ENCODE data around the gene KIAA0232.

The KIAA0232 gene

GRCh38 chr4:6915041-6916005, 132.8 kb downstream of the KIAA0232 start:
- DNase-seq (ENCODE audit: low read depth in 2 of 2, low spot score in 1 of 2), result no peak

- DNase-seq (ENCODE audit: low read depth in 2 of 2, low spot score in 1 of 2), result no peak
Measured at GRCh38 chr4:6916069-6916586, 133.6 kb downstream of the KIAA0232 start.

GRCh38 chr4:6916587-6917460, 134.3 kb downstream of the KIAA0232 start:
- DNase-seq (ENCODE audit: low read depth in 2 of 2, low spot score in 1 of 2), result no peak

GRCh38 chr4:6917461-6918271, 135.1 kb downstream of the KIAA0232 start:
- no peak for DNase-seq (ENCODE audit: low read depth in 2 of 2, low spot score in 1 of 2)

GRCh38 chr4:6918338-6918737, 135.8 kb downstream of the KIAA0232 start:
- DNase-seq (ENCODE audit: low read depth in 2 of 2, low spot score in 1 of 2), result no peak

GRCh38 chr4:6920171-6920570, 137.6 kb downstream of the KIAA0232 start:
- no peak for DNase-seq (ENCODE audit: low read depth in 2 of 2, low spot score in 1 of 2)

- no peak for DNase-seq (ENCODE audit: low read depth in 2 of 2, low spot score in 1 of 2)
Measured at GRCh38 chr4:6923507-6923906, 141.0 kb downstream of the KIAA0232 start.

- no peak for DNase-seq (ENCODE audit: low read depth in 2 of 2, low spot score in 1 of 2)
Measured at GRCh38 chr4:6924361-6924779, 141.8 kb downstream of the KIAA0232 start.

GRCh38 chr4:6925357-6925836, 142.9 kb downstream of the KIAA0232 start:
- no peak for DNase-seq (ENCODE audit: low read depth in 2 of 2, low spot score in 1 of 2)

- DNase-seq (ENCODE audit: low read depth in 2 of 2, low spot score in 1 of 2), result no peak
Measured at GRCh38 chr4:6926081-6926480, 143.6 kb downstream of the KIAA0232 start.

GRCh38 chr4:6926681-6927478, 144.4 kb downstream of the KIAA0232 start:
- peak in 1 of 2 donors; percentile 45 for DNase-seq (ENCODE audit: low read depth in 2 of 2, low spot score in 1 of 2)

- no peak for DNase-seq (ENCODE audit: low read depth in 2 of 2, low spot score in 1 of 2)
Measured at GRCh38 chr4:6928081-6928480, 145.6 kb downstream of the KIAA0232 start.

GRCh38 chr4:6929339-6929811, 146.8 kb downstream of the KIAA0232 start:
- no peak for DNase-seq (ENCODE audit: low read depth in 2 of 2, low spot score in 1 of 2)

GRCh38 chr4:6929812-6930464, 147.4 kb downstream of the KIAA0232 start:
- no peak for DNase-seq (ENCODE audit: low read depth in 2 of 2, low spot score in 1 of 2)

GRCh38 chr4:6932475-6932874, 149.9 kb downstream of the KIAA0232 start:
- DNase-seq (ENCODE audit: low read depth in 2 of 2, low spot score in 1 of 2), result no peak

GRCh38 chr4:6932918-6933317, 150.4 kb downstream of the KIAA0232 start:
- DNase-seq (ENCODE audit: low read depth in 2 of 2, low spot score in 1 of 2), result no peak

Measured in stimulated activated CD8-positive, alpha-beta memory T cell treated with anti-CD3 and anti-CD28 coated beads, Interleukin-4, amount 100 ng/mL, for 1 hour (primary cell).